Central memory CD4-positive, alpha-beta T cell (primary cell): Measurements from ENCODE around the gene CSRP3.

ENCODE experiments used
- DNase-seq: peaks from one replicate; pipeline ENCODE4 v3.0.0; 2022
- total RNA-seq, 3 experiments: gene quantifications; one replicate each; lab custom pipeline; 2026; lab: John Stamatoyannopoulos, UW

The CSRP3 gene
- 0 reads per million in 3 experiments for total RNA-seq

GRCh38 chr11:19201737-19202605 lies at the start of gene CSRP3:
CSRP3 (minus strand) TSS chr11:19201983; CDS start chr11:19192448, 9,535 bp downstream.
- no peak for DNase-seq

GRCh38 chr11:19251577-19251976 lies 49.8 kb upstream of the CSRP3 start:
- no peak for DNase-seq

GRCh38 chr11:19246816-19247215 lies 45.0 kb upstream of the CSRP3 start:
- DNase-seq, result no peak

- DNase-seq, result no peak
Observed at GRCh38 chr11:19245351-19245750, 43.6 kb upstream of the CSRP3 start.

GRCh38 chr11:19244621-19245020 lies 42.8 kb upstream of the CSRP3 start:
- no peak for DNase-seq

- DNase-seq, result no peak
Observed at GRCh38 chr11:19244084-19244483, 42.3 kb upstream of the CSRP3 start.

GRCh38 chr11:19243613-19244012 lies 41.8 kb upstream of the CSRP3 start:
- no peak for DNase-seq

GRCh38 chr11:19243143-19243542 lies 41.4 kb upstream of the CSRP3 start:
- DNase-seq, result no peak

- DNase-seq, result no peak
Observed at GRCh38 chr11:19242179-19242932, 40.6 kb upstream of the CSRP3 start.

- no peak for DNase-seq
Observed at GRCh38 chr11:19241260-19242178, 39.7 kb upstream of the CSRP3 start.

GRCh38 chr11:19240420-19241259 lies 38.9 kb upstream of the CSRP3 start, which contains the start of gene E2F8:
E2F8 (minus strand) TSS chr11:19240945; CDS start chr11:19240121, 824 bp downstream.
- DNase-seq, result peak; percentile 69

- DNase-seq, result no peak
Observed at GRCh38 chr11:19239039-19239438, 37.3 kb upstream of the CSRP3 start.

GRCh38 chr11:19237813-19238212 lies 36.0 kb upstream of the CSRP3 start:
- no peak for DNase-seq

GRCh38 chr11:19237381-19237780 lies 35.6 kb upstream of the CSRP3 start:
- no peak for DNase-seq

- DNase-seq, result no peak
Observed at GRCh38 chr11:19234231-19234817, 32.5 kb upstream of the CSRP3 start.

GRCh38 chr11:19232910-19233503 lies 31.2 kb upstream of the CSRP3 start:
- no peak for DNase-seq

GRCh38 chr11:19229671-19230070 lies 27.9 kb upstream of the CSRP3 start:
- DNase-seq, result no peak

- DNase-seq, result no peak
Observed at GRCh38 chr11:19228968-19229367, 27.2 kb upstream of the CSRP3 start.

GRCh38 chr11:19226378-19227195 lies 24.8 kb upstream of the CSRP3 start:
- DNase-seq, result no peak

- no peak for DNase-seq
Observed at GRCh38 chr11:19225581-19225980, 23.8 kb upstream of the CSRP3 start.
